Right lobe of liver (tissue), 6 donors: ENCODE data around the gene MED22. TPM values are rescaled to one million over a fixed set of nuclear protein-coding genes. Genes with fewer than 3 reads are reported as not detected.

Experiments
- ATAC-seq, 4 donors: fragments of 200-7000 bp; cut with Tn5 transposase; one replicate each; pipeline ENCODE4 v1.9.1; 2020; ENCODE audit warnings: mild to moderate bottlenecking in 4 of 4, moderate library complexity in 4 of 4
- DNase-seq, 3 donors: peaks; one replicate each; pipeline ENCODE4 v3.0.0-alpha.2; 2020
- H3K27ac ChIP-seq, 3 donors: fragments of 200-600 bp; one replicate each; pipeline ENCODE4 v1.8.0; 2022
- H3K27me3 ChIP-seq, 2 donors: fragments of 200-600 bp; one replicate each; pipeline ENCODE4 v1.8.0; 2022
- H3K36me3 ChIP-seq, 4 donors: fragments of 200-600 bp; sonication (generic) in 1 of 4; one replicate each; pipeline versions ENCODE4 v1.5.1 to v1.8.0; 2017 to 2022; ENCODE audit warnings: control low read depth in 1 of 4
- H3K4me1 ChIP-seq, 4 donors: fragments of 200-600 bp; sonication (generic) in 1 of 4; one replicate each; pipeline versions ENCODE4 v1.5.1 to v1.8.0; 2017 to 2022; ENCODE audit warnings: control low read depth in 1 of 4
- H3K4me3 ChIP-seq, 3 donors: fragments of 200-600 bp; one replicate each; pipeline ENCODE4 v1.8.0; 2022
- H3K9me3 ChIP-seq, 4 donors: fragments of 200-600 bp; sonication (generic) in 1 of 4; one replicate each; pipeline versions ENCODE4 v1.5.1 to v1.8.0; 2017 to 2022; ENCODE audit warnings: control low read depth in 1 of 4
- POLR2A ChIP-seq: fragments of 450-650 bp; IDR thresholded peaks from one replicate; pipeline ENCODE4 v1.6.1; 2017; ENCODE audit warnings: antibody characterized with exemption, mild to moderate bottlenecking
- WGBS: methylation state at CpG from one replicate; pipeline ENCODE4 v1.1.6; 2018; ENCODE audit warnings: low coverage, low lambda C conversion rate; ENCODE audit not compliant: insufficient coverage; ENCODE audit errors: missing lambda C conversion rate; 5-methylcytosine and 5-hydroxymethylcytosine counted together
- intact Hi-C, 2 donors: fragments of 100-400 bp; cut with DNase I; formaldehyde crosslinking; loops; one replicate each; pipeline versions ENCODE4 v1.11.2 to v1.14.1; 2022
- long read RNA-seq: library from polyadenylated mRNA; unstranded; transcript quantifications from one replicate; pipeline ENCODE4 v2.0.0, GENCODE V29; 2019
- total RNA-seq, 6 experiments: library from RNA; depleted of rRNA in 2 of 6; stranded (reverse); fragments of >200 nt in 2 of 6; fragmentation: NEBNext Ultra II Directional in 3 of 6; extraction: Animal tissue kit (Norgen Biotek cat#: 25700) in 3 of 6; gene quantifications; one replicate each; pipeline versions ENCODE4 v1.1.0 to v1.2.4, GENCODE V29; 2016 to 2023
- TF ChIP-seq, protein P1 (sequence below), 4 donors: fragments of 200-600 bp in 3 of 4; fragments of 450-650 bp in 1 of 4; IDR thresholded peaks; one replicate each; pipeline versions ENCODE4 v1.5.1 to v1.8.0; 2016 to 2022; ENCODE audit warnings: antibody characterized with exemption in 4 of 4, mild to moderate bottlenecking in 2 of 4
- donor health status: DM: no; HTN: yes; CAD: no.
- donor health status: DM: no; HTN: no; CAD: no.
- donor health status: DM: no; HTN: no; CAD: no.
- donor health status: DM: no; HTN: yes; CAD: no.
- donor health status: DM: no; HTN: yes; CAD: no.

The MED22 gene
- 10 to 100 TPM in 1 of 6 experiments, 1 to 10 TPM in 5; 5.9 to 14.5 (median 8.1) TPM for total RNA-seq
- long read RNA-seq, partial matches to known transcripts = 0 of 2 reads
- long read RNA-seq, other reads (novel, unspliced or antisense) = 2 of 2 reads

DNA sequence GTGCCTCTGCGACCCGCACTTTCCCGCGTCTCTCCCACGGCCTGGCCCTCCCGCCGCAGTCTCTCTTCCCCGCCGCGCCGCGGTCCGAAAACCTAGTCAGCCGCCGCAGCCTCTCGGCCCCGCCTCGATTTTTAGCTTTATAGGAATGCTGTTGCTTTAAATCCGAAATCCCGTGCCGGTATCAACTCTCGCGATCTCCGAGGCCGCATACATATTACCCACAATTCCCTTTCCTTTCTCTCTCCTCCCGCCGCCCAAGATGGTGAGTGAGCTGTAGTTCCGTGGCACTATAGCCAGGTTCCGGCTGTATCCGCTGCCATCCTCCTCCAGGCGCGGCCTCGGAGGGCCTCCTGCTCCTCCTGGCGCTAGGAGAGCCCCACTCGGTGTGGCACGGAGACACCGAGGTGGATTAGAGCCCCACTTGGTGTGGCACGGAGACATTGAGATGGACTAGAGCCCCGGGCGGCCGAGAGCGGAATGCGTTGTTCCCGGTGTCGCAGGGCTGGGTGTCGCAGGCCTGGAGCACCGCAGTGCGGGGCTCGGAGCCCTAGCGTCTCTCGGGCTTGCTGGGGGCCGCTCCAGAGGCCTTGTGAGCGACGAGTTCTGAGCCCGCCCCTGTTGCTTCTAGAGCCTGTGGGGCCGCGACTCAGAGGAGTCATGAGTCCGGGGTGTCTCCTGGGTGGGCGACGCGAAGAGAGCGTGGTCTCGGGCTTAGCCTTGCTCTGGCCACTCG is at the start of gene MED22, which contains the start of gene RPL7A:
MED22 (minus strand) TSS at position 147 of the 733 bp plus-strand sequence. CDS start 1,469 bp downstream, outside the sequence.
RPL7A (plus strand) TSS at position 234 of the 733 bp plus-strand sequence; CDS start at position 260, 26 bp downstream.
- WGBS = 0% methylated on average over 36 of the region's 64 CpGs
- Histone ChIP-seq H3K4me1 (peaks cover 0 to 17% (median 4%) of the 10 kb centered on the region in 4 donors), H3K27me3 (no peaks in the 10 kb centered on the region), H3K4me3 (peak within 1 kb of the TSS; percentile 72 to 99 (median 98)), H3K27ac (peak within 1 kb of the TSS; percentile 67 to 90 (median 74)), H3K36me3 (peaks cover 5 to 56% (median 30%) of the 10 kb centered on the region in 4 donors), H3K9me3 (no peaks in the 10 kb centered on the region)
- DNase-seq (peak; percentile 90 to 94 (median 92)), ATAC-seq (peak; percentile 85 to 91 (median 88))
- intact Hi-C loops = loop anchor here in 1 of 2 donors (10.0 kb wide), 1 partner anchor 137 kb away; no protein-coding TSS in a partner anchor
- peak; percentile 77 for TF ChIP-seq POLR2A
- TF ChIP-seq, protein P1, sequence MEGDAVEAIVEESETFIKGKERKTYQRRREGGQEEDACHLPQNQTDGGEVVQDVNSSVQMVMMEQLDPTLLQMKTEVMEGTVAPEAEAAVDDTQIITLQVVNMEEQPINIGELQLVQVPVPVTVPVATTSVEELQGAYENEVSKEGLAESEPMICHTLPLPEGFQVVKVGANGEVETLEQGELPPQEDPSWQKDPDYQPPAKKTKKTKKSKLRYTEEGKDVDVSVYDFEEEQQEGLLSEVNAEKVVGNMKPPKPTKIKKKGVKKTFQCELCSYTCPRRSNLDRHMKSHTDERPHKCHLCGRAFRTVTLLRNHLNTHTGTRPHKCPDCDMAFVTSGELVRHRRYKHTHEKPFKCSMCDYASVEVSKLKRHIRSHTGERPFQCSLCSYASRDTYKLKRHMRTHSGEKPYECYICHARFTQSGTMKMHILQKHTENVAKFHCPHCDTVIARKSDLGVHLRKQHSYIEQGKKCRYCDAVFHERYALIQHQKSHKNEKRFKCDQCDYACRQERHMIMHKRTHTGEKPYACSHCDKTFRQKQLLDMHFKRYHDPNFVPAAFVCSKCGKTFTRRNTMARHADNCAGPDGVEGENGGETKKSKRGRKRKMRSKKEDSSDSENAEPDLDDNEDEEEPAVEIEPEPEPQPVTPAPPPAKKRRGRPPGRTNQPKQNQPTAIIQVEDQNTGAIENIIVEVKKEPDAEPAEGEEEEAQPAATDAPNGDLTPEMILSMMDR (IDR thresholded peaks at IDR 0.05) = no peak

DNA sequence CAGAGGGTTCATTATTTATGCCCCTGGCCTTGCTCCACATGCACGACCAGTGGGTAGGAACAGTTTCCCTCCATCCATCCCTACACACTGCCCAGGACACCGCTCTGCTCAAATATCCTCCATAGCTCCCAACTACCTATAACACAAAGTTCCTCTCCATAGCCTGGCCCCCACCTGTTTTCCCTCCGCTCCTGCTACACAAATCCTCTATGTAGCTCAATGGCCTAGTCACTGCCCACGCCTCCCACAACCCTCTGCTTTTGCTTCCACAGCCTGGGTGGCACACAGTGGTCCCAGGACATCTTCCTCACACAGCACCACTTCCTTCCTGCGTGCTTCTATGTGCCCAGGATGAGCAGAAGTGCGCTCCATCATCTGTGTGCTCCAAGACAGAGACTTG is 49.4 kb upstream of the MED22 start:
- Histone ChIP-seq H3K4me1 (no peaks in the 10 kb centered on the region), H3K9me3 (no peaks in the 10 kb centered on the region), H3K27ac (no peak overlapping the region), H3K36me3 (no peaks in the 10 kb centered on the region), H3K27me3 (no peaks in the 10 kb centered on the region), H3K4me3 (no peak overlapping the region)
- WGBS = 68% methylated on average over 6 of the region's 6 CpGs
- ATAC-seq = no peak
- no peak for TF ChIP-seq POLR2A
- TF ChIP-seq, protein P1 (IDR thresholded peaks at IDR 0.05) = no peak
- intact Hi-C loops = loop anchor here in 1 of 2 donors (10.0 kb wide), 1 partner anchor 213 kb away; no protein-coding TSS in a partner anchor
- no peak for DNase-seq

- no peaks in the 10 kb centered on the region for H3K36me3 ChIP-seq
- no peaks in the 10 kb centered on the region for H3K27me3 ChIP-seq
- no peaks in the 10 kb centered on the region for H3K4me1 ChIP-seq
- ATAC-seq = peak in 3 of 4 donors; percentile 24 to 52 (median 47)
- H3K9me3 ChIP-seq = no peaks in the 10 kb centered on the region
- H3K27ac ChIP-seq = no peak overlapping the region
- intact Hi-C loops = loop anchor here in 1 of 2 donors (10.0 kb wide), 1 partner anchor 212 kb away; no protein-coding TSS in a partner anchor
- no peak overlapping the region for H3K4me3 ChIP-seq
- 10% methylated on average over 2 of the region's 14 CpGs for WGBS
- no peak for DNase-seq
- TF ChIP-seq POLR2A = no peak
- TF ChIP-seq, protein P1 (IDR thresholded peaks at IDR 0.05) = peak in 2 of 4 donors; percentile 19 to 20
These were observed 49.0 kb upstream of the MED22 start for GRCh38 chr9:133396952-133397351.

DNA sequence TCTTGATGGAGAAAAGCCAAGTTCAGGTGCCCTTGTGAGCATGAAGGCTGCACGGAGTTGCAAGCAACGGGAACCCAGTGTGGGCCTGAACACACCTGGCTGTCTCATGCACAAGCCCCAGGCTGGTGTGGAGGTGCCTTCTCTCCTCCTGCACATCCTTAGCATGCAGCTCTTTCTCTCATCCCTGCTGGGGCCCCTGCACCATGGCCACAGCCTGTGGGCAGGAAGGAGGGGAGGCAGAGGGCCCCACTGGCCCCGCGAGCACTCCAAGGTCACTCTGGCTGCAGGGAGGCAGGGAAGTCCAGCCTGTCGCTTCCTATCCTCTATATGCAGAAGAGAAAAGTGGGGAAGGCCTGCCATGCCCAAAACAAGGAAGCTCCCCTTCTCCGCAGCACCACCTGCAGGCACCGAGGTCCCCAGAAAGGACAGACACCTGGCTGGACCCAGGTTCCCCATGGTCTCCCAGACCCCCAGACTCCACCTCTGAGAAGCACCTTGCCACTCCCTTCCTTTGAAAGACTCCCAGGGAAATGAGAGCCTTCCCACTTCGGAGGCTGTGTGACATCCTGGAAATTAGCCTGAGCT is 46.8 kb upstream of the MED22 start:
- Histone ChIP-seq H3K9me3 (no peaks in the 10 kb centered on the region), H3K27ac (no peak overlapping the region), H3K27me3 (no peaks in the 10 kb centered on the region), H3K4me3 (no peak overlapping the region), H3K36me3 (no peaks in the 10 kb centered on the region), H3K4me1 (no peaks in the 10 kb centered on the region)
- DNase-seq (no peak), ATAC-seq (peak in 1 of 4 donors; percentile 5)
- whole genome bisulfite sequencing = 30% methylated on average over 2 of the region's 8 CpGs
- intact Hi-C loops = loop anchor here in 1 of 2 donors (10.0 kb wide), 1 partner anchor 210 kb away; no protein-coding TSS in a partner anchor
- TF ChIP-seq, protein P1 (IDR thresholded peaks at IDR 0.05) = no peak
- no peak for TF ChIP-seq POLR2A
